HG02763 (cell line): ENCODE results near the gene SLC13A4.
"Not testable (repeated sequence)": the region's sequence is repeated elsewhere in the genome, so short reads cannot be mapped to it uniquely, and the experiment has no call there.

Experiments
- ATAC-seq: cut with Tn5 transposase; IDR thresholded peaks from one replicate; pipeline ENCODE4 v1.9.1; 2021; ENCODE audit warnings: mild to moderate bottlenecking, moderate library complexity; ENCODE audit not compliant: unreplicated experiment

The SLC13A4 gene

GRCh38 chr7:135704074-135704473 is 23.9 kb downstream of the SLC13A4 start:
- no peak for ATAC-seq

- no peak for ATAC-seq
Measured at GRCh38 chr7:135697276-135698049, 30.5 kb downstream of the SLC13A4 start.

GRCh38 chr7:135693558-135693957 is 34.4 kb downstream of the SLC13A4 start:
- ATAC-seq, result no peak

- ATAC-seq, result not testable (repeated sequence)
Measured at GRCh38 chr7:135692606-135693005, 35.4 kb downstream of the SLC13A4 start.

- no peak for ATAC-seq
Measured at GRCh38 chr7:135692055-135692454, 35.9 kb downstream of the SLC13A4 start.

- ATAC-seq, result no peak
Measured at GRCh38 chr7:135690566-135690965, 37.4 kb downstream of the SLC13A4 start.

- ATAC-seq, result no peak
Measured at GRCh38 chr7:135687466-135687865, 40.5 kb downstream of the SLC13A4 start.

GRCh38 chr7:135685306-135686084 is 42.5 kb downstream of the SLC13A4 start:
- no peak for ATAC-seq

- no peak for ATAC-seq
Measured at GRCh38 chr7:135684699-135685098, 43.3 kb downstream of the SLC13A4 start.

GRCh38 chr7:135684136-135684535 is 43.9 kb downstream of the SLC13A4 start:
- no peak for ATAC-seq

- ATAC-seq, result no peak
Measured at GRCh38 chr7:135683609-135684008, 44.4 kb downstream of the SLC13A4 start.

- ATAC-seq, result no peak
Measured at GRCh38 chr7:135682191-135682590, 45.8 kb downstream of the SLC13A4 start.

GRCh38 chr7:135681762-135682161 is 46.2 kb downstream of the SLC13A4 start:
- ATAC-seq, result no peak

- ATAC-seq, result no peak
Measured at GRCh38 chr7:135678612-135679575, 49.1 kb downstream of the SLC13A4 start.

- no peak for ATAC-seq
Measured at GRCh38 chr7:135673360-135673706, 54.7 kb downstream of the SLC13A4 start.

- peak; percentile 79 for ATAC-seq
Measured at GRCh38 chr7:135672560-135673359, 55.2 kb downstream of the SLC13A4 start.

- no peak for ATAC-seq
Measured at GRCh38 chr7:135670179-135670578, 57.8 kb downstream of the SLC13A4 start.

GRCh38 chr7:135669774-135670173 is 58.2 kb downstream of the SLC13A4 start:
- ATAC-seq, result no peak

- ATAC-seq, result not testable (repeated sequence)
Measured at GRCh38 chr7:135668852-135669395, 59.1 kb downstream of the SLC13A4 start.

GRCh38 chr7:135667626-135668025 is 60.4 kb downstream of the SLC13A4 start:
- ATAC-seq, result not testable (repeated sequence)
